ENCODE results near the gene MYO9A. TPM values are rescaled to one million over a fixed set of nuclear protein-coding genes. Genes with fewer than 3 reads are reported as not detected.

MYO9A gene
- total and polyA plus RNA-seq, 10 of the 15 experiments (the other 5 are each of a cell fraction or from before 2014, with no cell fraction given), result 3.3 to 25.3 (median 12.2) TPM

- TF ChIP-seq PAX8 (IDR thresholded peaks at IDR 0.05) (no peak), HDGF (IDR thresholded peaks at IDR 0.05) (no peak), ZBTB11 (CRISPR knock-in tag; IDR thresholded peaks at IDR 0.05) (no peak), MYB (IDR thresholded peaks at IDR 0.05; ENCODE audit: borderline replicate concordance, low read depth, low read length) (no peak)
Measured at GRCh38 chr15:72161361-72162132, 43.6 kb upstream of the MYO9A start (continued).

- no peak for DNase-seq (ENCODE audit: low read depth, low spot score)
- ChIA-PET CTCF (no interaction called here), POLR2A (no interaction called here), RAD21 (ENCODE audit: unreplicated experiment) (no interaction called here), SMC1A (ENCODE audit: uncharacterized antibody, unreplicated experiment) (no interaction called here)
- in situ Hi-C loops (cut with MboI), result no loop called here
- no peak for ATAC-seq
- no peaks in the 10 kb centered on the region for H3K9me3 ChIP-seq (replicated peaks; ENCODE audit: control insufficient read depth, insufficient read depth, low read length)
- H3K27me3 ChIP-seq (replicated peaks in 1 of 2; ENCODE audit: control insufficient read depth in 2 of 2, insufficient read depth in 2 of 2, low read length in 1 of 2), result no peaks in the 10 kb centered on the region
- WGBS (ENCODE audit: insufficient coverage, insufficient replicate concordance, low lambda C conversion rate, missing lambda C conversion rate), result 20% methylated on average over 5 of the region's 5 CpGs
- no peak overlapping the region for H2AFZ ChIP-seq (ENCODE audit: control insufficient read depth, low read depth, low read length)
- intact Hi-C loops (cut with micrococcal nuclease; ENCODE audit: unreplicated experiment), result no loop called here
- no peak overlapping the region for H3K9ac ChIP-seq (ENCODE audit: control insufficient read depth, insufficient read depth, low read length)
- H3K4me2 ChIP-seq (ENCODE audit: control insufficient read depth, insufficient read depth), result no peak overlapping the region
- H3K27ac ChIP-seq (ENCODE audit: control insufficient read depth, insufficient read depth), result no peak overlapping the region
- BruUV-seq (replicated peaks), result no TSS peak
- H4K20me1 ChIP-seq (ENCODE audit: control insufficient read depth, insufficient read depth), result no peaks in the 10 kb centered on the region
- no peaks in the 10 kb centered on the region for H3K36me3 ChIP-seq (ENCODE audit: control insufficient read depth in 2 of 2, insufficient read depth in 2 of 2, low read length in 1 of 2)
- FAIRE-seq, result no peak
- no peaks in the 10 kb centered on the region for H3K4me1 ChIP-seq (ENCODE audit: control insufficient read depth, insufficient read depth, low read length)
- no peak overlapping the region for H3K4me3 ChIP-seq
- no peaks in the 10 kb centered on the region for H3K79me2 ChIP-seq (ENCODE audit: control insufficient read depth, insufficient read depth, low read length)
- no peak for TF ChIP-seq SMC3 (IDR thresholded peaks at IDR 0.05; ENCODE audit: borderline replicate concordance, low read length)
- no peak for TF ChIP-seq RELB (IDR thresholded peaks at IDR 0.05; ENCODE audit: low read depth)
- TF ChIP-seq NFIC (IDR thresholded peaks at IDR 0.05; ENCODE audit: low read depth, low read length), result no peak
- no peak for TF ChIP-seq HDAC2 (IDR thresholded peaks at IDR 0.05)
- TF ChIP-seq ZNF592 (IDR thresholded peaks at IDR 0.05), result no peak
- no peak for TF ChIP-seq STAT3 (IDR thresholded peaks at IDR 0.05; ENCODE audit: low read depth, low read length)
Measured at GRCh38 chr15:72160696-72161245, 42.8 kb upstream of the MYO9A start.

Data from GM12878 (cell line).